SK-N-SH (cell line): Measurements from ENCODE around the gene CCNL2. TPM values are rescaled to one million over a fixed set of nuclear protein-coding genes. Genes with fewer than 3 reads are reported as not detected.
"Not testable (repeated sequence)": the region's sequence is repeated elsewhere in the genome, so short reads cannot be mapped to it uniquely, and the experiment has no call there.

Experiments
- CTCF ChIA-PET: fragments of 300-600, 350-600 bp; formaldehyde crosslinking; extraction: SDS; loops from one replicate; lab custom pipeline; 2021; lab: Yijun Ruan, JAX
- POLR2A ChIA-PET: fragments of 350-600 bp; sonication (Branson Sonifier 250); formaldehyde crosslinking; extraction: SDS; loops from one replicate; lab custom pipeline; 2020; ENCODE audit warnings: antibody characterized with exemption, inconsistent platforms; lab: Yijun Ruan, JAX
- DNase-seq: peaks from one replicate; pipeline ENCODE4 v3.0.0; 2012
- H2AFZ ChIP-seq: fragments of 200-600 bp; sonication (generic); 2 replicates; pipeline ENCODE4 v1.8.1; 2016; ENCODE audit warnings: antibody characterized with exemption, mild to moderate bottlenecking, low read depth
- H3F3A ChIP-seq: fragments of 200-600 bp; sonication (generic); replicated peaks from 2 replicates; pipeline ENCODE3; 2016; ENCODE audit warnings: antibody characterized with exemption, mild to moderate bottlenecking; ENCODE audit not compliant: insufficient read depth
- H3K27ac ChIP-seq, 2 experiments: fragments of 200-500 bp in 1 of 2; fragments of 200-600 bp in 1 of 2; sonication (Bioruptor generic) in 1 of 2; sonication (generic), shearing (Covaris generic) in 1 of 2; 2 replicates each; pipeline versions ENCODE4 v1.5.1 to v1.6.1; 2014 to 2016; ENCODE audit warnings: low read depth in 2 of 2, inconsistent platforms in 1 of 2, low read length in 1 of 2, mild to moderate bottlenecking in 1 of 2, mixed read lengths in 1 of 2
- H3K27me3 ChIP-seq: fragments of 200-600 bp; sonication (generic), shearing (Covaris generic); 2 replicates; pipeline ENCODE4 v1.6.1; 2016; ENCODE audit warnings: mixed run types; ENCODE audit not compliant: insufficient read depth
- H3K36me3 ChIP-seq, 2 experiments: fragments of 200-500 bp in 1 of 2; fragments of 200-600 bp in 1 of 2; sonication (Bioruptor generic) in 1 of 2; sonication (generic) in 1 of 2; replicated peaks in 1 of 2; 2 replicates each; pipeline versions ENCODE3 to v1.5.1; 2014 to 2016; ENCODE audit warnings: low read length in 1 of 2, mild to moderate bottlenecking in 1 of 2; ENCODE audit not compliant: insufficient read depth in 2 of 2, control insufficient read depth in 1 of 2
- H3K4me1 ChIP-seq, 2 experiments: fragments of 200-500 bp in 1 of 2; fragments of 200-600 bp in 1 of 2; sonication (Bioruptor generic) in 1 of 2; sonication (generic), shearing (Covaris generic) in 1 of 2; 2 replicates each; pipeline versions ENCODE4 v1.5.1 to v1.6.1; 2014 to 2016; ENCODE audit warnings: low read depth in 1 of 2, low read length in 1 of 2, mixed run types in 1 of 2; ENCODE audit not compliant: insufficient read depth in 2 of 2, control insufficient read depth in 1 of 2
- H3K4me2 ChIP-seq: fragments of 200-600 bp; sonication (generic), shearing (Covaris generic); 2 replicates; pipeline ENCODE4 v1.6.1; 2017; ENCODE audit warnings: mixed run types
- H3K4me3 ChIP-seq, 2 experiments: fragments of 200-500 bp in 1 of 2; fragments of 200-600 bp in 1 of 2; sonication (Bioruptor generic) in 1 of 2; sonication (generic), shearing (Covaris generic) in 1 of 2; 2 replicates each; pipeline versions ENCODE4 v1.5.1 to v1.8.1; 2014 to 2016; ENCODE audit warnings: low read depth in 2 of 2, inconsistent platforms in 1 of 2, low read length in 1 of 2, mild to moderate bottlenecking in 1 of 2, mixed read lengths in 1 of 2, moderate library complexity in 1 of 2
- H3K79me2 ChIP-seq: fragments of 200-600 bp; sonication (generic); 2 replicates; pipeline ENCODE4 v1.8.1; 2017; ENCODE audit warnings: mild to moderate bottlenecking; ENCODE audit not compliant: insufficient read depth
- H3K9ac ChIP-seq: fragments of 200-600 bp; sonication (generic); 2 replicates; pipeline ENCODE4 v1.6.1; 2017; ENCODE audit warnings: mixed run types
- H3K9me2 ChIP-seq: fragments of 200-600 bp; sonication (generic); 2 replicates; pipeline ENCODE4 v1.6.1; 2017; ENCODE audit warnings: mixed run types
- H3K9me3 ChIP-seq: fragments of 200-600 bp; sonication (generic); 2 replicates; pipeline ENCODE4 v1.6.1; 2017; ENCODE audit warnings: mixed run types, mild to moderate bottlenecking, moderate library complexity
- H4K20me1 ChIP-seq: fragments of 200-600 bp; sonication (generic); 2 replicates; pipeline ENCODE4 v1.6.1; 2017; ENCODE audit warnings: mild to moderate bottlenecking, mixed run types; ENCODE audit not compliant: insufficient read depth
- CHD2 ChIP-seq: fragments of 150-350 bp; IDR thresholded peaks from 2 replicates; pipeline ENCODE4 v1.6.1; 2018; ENCODE audit warnings: low read length; ENCODE audit not compliant: partially characterized antibody
- ELF1 ChIP-seq: IDR thresholded peaks from 2 replicates; pipeline ENCODE4 v1.4.0; 2012
- EP300 ChIP-seq, 2 experiments: IDR thresholded peaks; 2 replicates each; pipeline versions ENCODE4 v1.4.0 to v1.6.1; 2012; ENCODE audit warnings: borderline replicate concordance in 1 of 2, low read depth in 1 of 2, low read length in 1 of 2
- FOSL2 ChIP-seq: IDR thresholded peaks from 2 replicates; pipeline ENCODE4 v1.4.0; 2012; ENCODE audit warnings: low read depth, mild to moderate bottlenecking, moderate library complexity, borderline replicate concordance
- FOXM1 ChIP-seq: IDR thresholded peaks from 2 replicates; pipeline ENCODE4 v1.4.0; 2012; ENCODE audit warnings: low read depth, mild to moderate bottlenecking
- JUND ChIP-seq: IDR thresholded peaks from 2 replicates; pipeline ENCODE4 v1.4.0; 2012
- MEF2A ChIP-seq: IDR thresholded peaks from 2 replicates; pipeline ENCODE4 v1.4.0; 2012; ENCODE audit warnings: low read depth, borderline replicate concordance
- NFIC ChIP-seq: IDR thresholded peaks from 2 replicates; pipeline ENCODE4 v1.4.0; 2012; ENCODE audit warnings: borderline replicate concordance
- NRF1 ChIP-seq: IDR thresholded peaks from 2 replicates; pipeline ENCODE4 v1.6.1; 2012; ENCODE audit warnings: low read depth, mild to moderate bottlenecking, low read length
- RCOR1 ChIP-seq: fragments of 150-350 bp; IDR thresholded peaks from 2 replicates; pipeline ENCODE4 v1.6.1; 2017; ENCODE audit warnings: antibody characterized with exemption, low read length
- RFX5 ChIP-seq: IDR thresholded peaks from 2 replicates; pipeline ENCODE4 v1.6.1; 2012; ENCODE audit warnings: mild to moderate bottlenecking, improper control_type of control experiment, low read length
- RXRA ChIP-seq: IDR thresholded peaks from 2 replicates; pipeline ENCODE4 v1.4.0; 2012; ENCODE audit warnings: low read depth, mild to moderate bottlenecking, borderline replicate concordance
- WGBS: methylation state at CpG from one replicate; pipeline ENCODE4 v1.1.6; 2017; ENCODE audit warnings: low lambda C conversion rate; 5-methylcytosine and 5-hydroxymethylcytosine counted together
- polyA plus RNA-seq, 3 experiments: library from polyadenylated mRNA; depleted of rRNA; stranded (reverse); fragments of >200 nt; gene quantifications; 2 replicates each; pipeline ENCODE4 v1.2.3, GENCODE V29; 2012
- TF ChIP-seq, protein P1 (sequence below): fragments of 150-350 bp; IDR thresholded peaks from 2 replicates; pipeline ENCODE4 v1.6.1; 2016; ENCODE audit warnings: mild to moderate bottlenecking, low read depth, low read length
- TF ChIP-seq, protein P2 (sequence below): IDR thresholded peaks from 2 replicates; pipeline ENCODE4 v1.4.0; 2012; ENCODE audit warnings: low read depth
- TF ChIP-seq, protein P3 (sequence below): IDR thresholded peaks from 2 replicates; pipeline ENCODE4; 2012
- TF ChIP-seq, protein P4 (sequence below): IDR thresholded peaks from 2 replicates; pipeline ENCODE4 v1.4.0; 2012; ENCODE audit warnings: low read depth, borderline replicate concordance
- TF ChIP-seq, protein P5 (sequence below): fragments of 200-600 bp; sonication (generic); IDR thresholded peaks from 2 replicates; pipeline ENCODE4 v1.6.1; 2017; ENCODE audit warnings: antibody characterized with exemption, mild to moderate bottlenecking, moderate library complexity

Gene CCNL2
- polyA plus RNA-seq, 1 of the 3 experiments (the other 2 are of a cell fraction), result 362 TPM

DNA sequence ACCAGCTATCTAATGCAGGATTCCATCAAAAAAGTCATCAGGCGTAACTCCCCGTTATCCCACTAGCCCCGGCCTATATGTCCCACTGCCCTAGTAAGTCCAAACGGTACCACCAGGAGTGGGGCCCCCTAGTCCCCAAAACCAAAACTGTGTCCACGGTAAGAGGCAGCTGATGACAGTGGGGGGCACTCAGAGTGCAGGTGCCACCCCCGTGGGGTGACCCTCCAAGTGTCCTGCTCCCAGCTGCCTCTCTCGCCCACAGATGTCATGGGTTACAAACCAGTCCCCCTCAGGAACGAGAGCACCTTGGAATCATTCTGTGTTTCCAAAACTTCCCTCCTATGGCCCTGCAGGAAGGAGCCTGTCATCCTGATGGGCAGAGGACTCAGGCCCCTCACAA is 13.2 kb downstream of the CCNL2 start:
- peaks cover 20 to 47% of the 10 kb centered on the region in 2 experiments for H3K36me3 ChIP-seq

DNA sequence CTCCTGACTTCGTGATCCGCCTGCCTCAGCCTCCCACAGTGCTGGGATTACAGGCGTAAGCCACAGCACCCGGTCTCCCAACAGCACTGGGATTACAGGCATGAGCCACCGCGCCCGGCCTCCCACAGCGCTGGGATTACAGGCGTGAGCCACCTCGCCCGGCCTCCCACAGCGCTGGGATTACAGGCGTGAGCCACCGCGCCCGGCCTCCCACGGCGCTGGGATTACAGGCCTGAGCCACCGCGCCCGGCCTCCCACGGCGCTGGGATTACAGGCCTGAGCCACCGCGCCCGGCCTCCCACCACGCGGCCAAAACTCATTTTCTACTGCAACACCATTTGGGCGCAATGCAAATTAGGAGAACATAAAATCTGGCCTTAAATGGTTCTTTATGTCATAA is 13.8 kb downstream of the CCNL2 start:
- H3K27me3 ChIP-seq, H4K20me1 ChIP-seq, H3K79me2 ChIP-seq, H3F3A ChIP-seq, H3K27ac ChIP-seq, H2AFZ ChIP-seq, DNase-seq, H3K9me3 ChIP-seq, H3K4me1 ChIP-seq, H3K4me2 ChIP-seq, H3K9me2 ChIP-seq, H3K4me3 ChIP-seq, H3K9ac ChIP-seq: not testable (repeated sequence)
- 93% methylated on average over 15 of the region's 29 CpGs for WGBS
- POLR2A ChIA-PET, result interaction anchor here (0.8 kb wide), 1 partner anchor 14 kb away, joined by 4 read pairs; the partner anchor contains the start of gene CCNL2
- H3K36me3 ChIP-seq, result peaks cover 14 to 41% of the 10 kb centered on the region in 2 experiments
- CTCF ChIA-PET, result interaction anchor here (0.8 to 1.8 kb wide), 4 partner anchors 10 to 16 kb away, joined by 4 to 6 read pairs (median 5); partner anchors contain the start of gene AURKAIP1

More for the DNA sequence above, 13.2 kb downstream of the CCNL2 start:
- ChIA-PET CTCF (interaction anchor here (1.3 to 1.8 kb wide), 3 partner anchors 10 to 15 kb away, joined by 4 to 6 read pairs (median 6); partner anchors contain the start of gene AURKAIP1), POLR2A (no interaction called here)
- no peak overlapping the region for H2AFZ ChIP-seq
- no peaks in the 10 kb centered on the region for H3K27me3 ChIP-seq
- WGBS, result 86% methylated on average over 7 of the region's 8 CpGs
- H4K20me1 ChIP-seq, result no peaks in the 10 kb centered on the region
- H3K4me2 ChIP-seq, result no peak overlapping the region
- peak; percentile 14 for DNase-seq
- H3K9ac ChIP-seq, result no peak overlapping the region
- 0 out of 2 replicates have a peak, but pooled peaks cover 7% of the 10 kb centered on the region for H3K79me2 ChIP-seq
- no peak overlapping the region for H3K4me3 ChIP-seq
- TF ChIP-seq JUND (no peak), MEF2A (no peak), FOXM1 (no peak), RFX5 (no peak), EP300 (IDR thresholded peaks at IDR 0.05; ENCODE audit: borderline replicate concordance in 1 of 2, low read depth in 1 of 2, low read length in 1 of 2) (no peak), FOSL2 (no peak), ELF1 (no peak), RCOR1 (no peak), NRF1 (no peak), NFIC (no peak), CHD2 (no peak), RXRA (no peak)
- TF ChIP-seq, protein P1, sequence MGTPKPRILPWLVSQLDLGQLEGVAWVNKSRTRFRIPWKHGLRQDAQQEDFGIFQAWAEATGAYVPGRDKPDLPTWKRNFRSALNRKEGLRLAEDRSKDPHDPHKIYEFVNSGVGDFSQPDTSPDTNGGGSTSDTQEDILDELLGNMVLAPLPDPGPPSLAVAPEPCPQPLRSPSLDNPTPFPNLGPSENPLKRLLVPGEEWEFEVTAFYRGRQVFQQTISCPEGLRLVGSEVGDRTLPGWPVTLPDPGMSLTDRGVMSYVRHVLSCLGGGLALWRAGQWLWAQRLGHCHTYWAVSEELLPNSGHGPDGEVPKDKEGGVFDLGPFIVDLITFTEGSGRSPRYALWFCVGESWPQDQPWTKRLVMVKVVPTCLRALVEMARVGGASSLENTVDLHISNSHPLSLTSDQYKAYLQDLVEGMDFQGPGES, result no peak
- TF ChIP-seq, protein P2, sequence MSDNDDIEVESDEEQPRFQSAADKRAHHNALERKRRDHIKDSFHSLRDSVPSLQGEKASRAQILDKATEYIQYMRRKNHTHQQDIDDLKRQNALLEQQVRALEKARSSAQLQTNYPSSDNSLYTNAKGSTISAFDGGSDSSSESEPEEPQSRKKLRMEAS, result no peak
- TF ChIP-seq, protein P3, sequence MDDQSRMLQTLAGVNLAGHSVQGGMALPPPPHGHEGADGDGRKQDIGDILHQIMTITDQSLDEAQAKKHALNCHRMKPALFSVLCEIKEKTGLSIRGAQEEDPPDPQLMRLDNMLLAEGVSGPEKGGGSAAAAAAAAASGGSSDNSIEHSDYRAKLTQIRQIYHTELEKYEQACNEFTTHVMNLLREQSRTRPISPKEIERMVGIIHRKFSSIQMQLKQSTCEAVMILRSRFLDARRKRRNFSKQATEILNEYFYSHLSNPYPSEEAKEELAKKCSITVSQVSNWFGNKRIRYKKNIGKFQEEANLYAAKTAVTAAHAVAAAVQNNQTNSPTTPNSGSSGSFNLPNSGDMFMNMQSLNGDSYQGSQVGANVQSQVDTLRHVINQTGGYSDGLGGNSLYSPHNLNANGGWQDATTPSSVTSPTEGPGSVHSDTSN, result no peak
- TF ChIP-seq, protein P4, sequence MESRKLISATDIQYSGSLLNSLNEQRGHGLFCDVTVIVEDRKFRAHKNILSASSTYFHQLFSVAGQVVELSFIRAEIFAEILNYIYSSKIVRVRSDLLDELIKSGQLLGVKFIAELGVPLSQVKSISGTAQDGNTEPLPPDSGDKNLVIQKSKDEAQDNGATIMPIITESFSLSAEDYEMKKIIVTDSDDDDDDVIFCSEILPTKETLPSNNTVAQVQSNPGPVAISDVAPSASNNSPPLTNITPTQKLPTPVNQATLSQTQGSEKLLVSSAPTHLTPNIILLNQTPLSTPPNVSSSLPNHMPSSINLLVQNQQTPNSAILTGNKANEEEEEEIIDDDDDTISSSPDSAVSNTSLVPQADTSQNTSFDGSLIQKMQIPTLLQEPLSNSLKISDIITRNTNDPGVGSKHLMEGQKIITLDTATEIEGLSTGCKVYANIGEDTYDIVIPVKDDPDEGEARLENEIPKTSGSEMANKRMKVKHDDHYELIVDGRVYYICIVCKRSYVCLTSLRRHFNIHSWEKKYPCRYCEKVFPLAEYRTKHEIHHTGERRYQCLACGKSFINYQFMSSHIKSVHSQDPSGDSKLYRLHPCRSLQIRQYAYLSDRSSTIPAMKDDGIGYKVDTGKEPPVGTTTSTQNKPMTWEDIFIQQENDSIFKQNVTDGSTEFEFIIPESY, result no peak
- TF ChIP-seq, protein P5, sequence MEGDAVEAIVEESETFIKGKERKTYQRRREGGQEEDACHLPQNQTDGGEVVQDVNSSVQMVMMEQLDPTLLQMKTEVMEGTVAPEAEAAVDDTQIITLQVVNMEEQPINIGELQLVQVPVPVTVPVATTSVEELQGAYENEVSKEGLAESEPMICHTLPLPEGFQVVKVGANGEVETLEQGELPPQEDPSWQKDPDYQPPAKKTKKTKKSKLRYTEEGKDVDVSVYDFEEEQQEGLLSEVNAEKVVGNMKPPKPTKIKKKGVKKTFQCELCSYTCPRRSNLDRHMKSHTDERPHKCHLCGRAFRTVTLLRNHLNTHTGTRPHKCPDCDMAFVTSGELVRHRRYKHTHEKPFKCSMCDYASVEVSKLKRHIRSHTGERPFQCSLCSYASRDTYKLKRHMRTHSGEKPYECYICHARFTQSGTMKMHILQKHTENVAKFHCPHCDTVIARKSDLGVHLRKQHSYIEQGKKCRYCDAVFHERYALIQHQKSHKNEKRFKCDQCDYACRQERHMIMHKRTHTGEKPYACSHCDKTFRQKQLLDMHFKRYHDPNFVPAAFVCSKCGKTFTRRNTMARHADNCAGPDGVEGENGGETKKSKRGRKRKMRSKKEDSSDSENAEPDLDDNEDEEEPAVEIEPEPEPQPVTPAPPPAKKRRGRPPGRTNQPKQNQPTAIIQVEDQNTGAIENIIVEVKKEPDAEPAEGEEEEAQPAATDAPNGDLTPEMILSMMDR, result no peak
- no peak overlapping the region for H3K27ac ChIP-seq
- H3F3A ChIP-seq, result no peaks in the 10 kb centered on the region
- no peaks in the 10 kb centered on the region for H3K4me1 ChIP-seq
- H3K9me2 ChIP-seq, result no peaks in the 10 kb centered on the region
- no peaks in the 10 kb centered on the region for H3K9me3 ChIP-seq
